PC-9 (cell line): ENCODE measurements around the gene KIF9.

ENCODE experiments used
- EZH2 ChIP-seq: fragments of 200-600 bp; sonication (generic); IDR thresholded peaks from 2 replicates; pipeline ENCODE4 v1.8.0; 2017; ENCODE audit warnings: antibody characterized with exemption, low read depth
- TF ChIP-seq, protein P1 (sequence below): fragments of 200-600 bp; sonication (generic); conservative IDR thresholded peaks from 2 replicates; pipeline ENCODE4 v1.6.1; 2017; ENCODE audit warnings: mixed run types, antibody characterized with exemption, mild to moderate bottlenecking, moderate library complexity

DNA sequence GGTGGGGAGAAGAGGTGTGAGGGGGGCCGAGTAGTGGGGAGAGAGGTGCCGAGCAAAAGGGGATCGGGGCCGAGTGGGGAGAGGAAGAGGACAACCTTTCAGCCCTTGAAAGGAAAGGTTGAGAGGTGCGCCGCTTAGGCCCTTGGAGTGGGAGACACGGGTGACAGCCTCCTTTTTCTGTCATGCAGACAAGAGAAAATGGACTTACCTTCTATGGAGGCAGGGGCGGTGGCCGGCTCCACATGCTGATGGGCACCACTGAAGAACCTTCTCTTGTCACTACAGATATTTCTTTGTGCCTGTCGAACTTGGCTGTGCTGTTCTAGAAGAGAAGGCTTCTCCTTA is 566 bp upstream of the KIF9 start:
- TF ChIP-seq, protein P1, sequence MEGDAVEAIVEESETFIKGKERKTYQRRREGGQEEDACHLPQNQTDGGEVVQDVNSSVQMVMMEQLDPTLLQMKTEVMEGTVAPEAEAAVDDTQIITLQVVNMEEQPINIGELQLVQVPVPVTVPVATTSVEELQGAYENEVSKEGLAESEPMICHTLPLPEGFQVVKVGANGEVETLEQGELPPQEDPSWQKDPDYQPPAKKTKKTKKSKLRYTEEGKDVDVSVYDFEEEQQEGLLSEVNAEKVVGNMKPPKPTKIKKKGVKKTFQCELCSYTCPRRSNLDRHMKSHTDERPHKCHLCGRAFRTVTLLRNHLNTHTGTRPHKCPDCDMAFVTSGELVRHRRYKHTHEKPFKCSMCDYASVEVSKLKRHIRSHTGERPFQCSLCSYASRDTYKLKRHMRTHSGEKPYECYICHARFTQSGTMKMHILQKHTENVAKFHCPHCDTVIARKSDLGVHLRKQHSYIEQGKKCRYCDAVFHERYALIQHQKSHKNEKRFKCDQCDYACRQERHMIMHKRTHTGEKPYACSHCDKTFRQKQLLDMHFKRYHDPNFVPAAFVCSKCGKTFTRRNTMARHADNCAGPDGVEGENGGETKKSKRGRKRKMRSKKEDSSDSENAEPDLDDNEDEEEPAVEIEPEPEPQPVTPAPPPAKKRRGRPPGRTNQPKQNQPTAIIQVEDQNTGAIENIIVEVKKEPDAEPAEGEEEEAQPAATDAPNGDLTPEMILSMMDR = no peak
- TF ChIP-seq EZH2 = no peak
